Fibroblast of lung (primary cell): ENCODE results near the gene TPST2. TPM values are rescaled to one million over a fixed set of nuclear protein-coding genes. Genes with fewer than 3 reads are reported as not detected.

Experiments used
- DNase-seq, 2 donors: peaks; one replicate each; pipeline versions ENCODE4 v3.0.0 to v3.0.0-alpha.2; 2010; ENCODE audit warnings: low read depth in 2 of 2
- H2AFZ ChIP-seq: 2 replicates; pipeline ENCODE4 v1.5.1; 2012; ENCODE audit warnings: low read length, control low read depth, inconsistent platforms
- H3K27ac ChIP-seq: 2 replicates; pipeline ENCODE4 v1.5.1; 2011; ENCODE audit warnings: low read length, control low read depth; ENCODE audit not compliant: insufficient read depth
- H3K27me3 ChIP-seq: 2 replicates; pipeline ENCODE4 v1.5.1; 2011; ENCODE audit warnings: mild to moderate bottlenecking, low read length; ENCODE audit not compliant: control insufficient read depth, insufficient read depth
- H3K36me3 ChIP-seq: 2 replicates; pipeline ENCODE4 v1.5.1; 2011; ENCODE audit warnings: low read length; ENCODE audit not compliant: control insufficient read depth, insufficient read depth
- H3K4me1 ChIP-seq: 2 replicates; pipeline ENCODE4 v1.5.1; 2011; ENCODE audit warnings: low read length; ENCODE audit not compliant: control insufficient read depth, insufficient read depth; ENCODE audit errors: extremely low read depth
- H3K4me2 ChIP-seq: 2 replicates; pipeline ENCODE4 v1.5.1; 2011; ENCODE audit warnings: low read length, control low read depth; ENCODE audit not compliant: insufficient read depth; ENCODE audit errors: extremely low read depth
- H3K4me3 ChIP-seq, 4 experiments: fragments of 200-600 bp in 1 of 4; sonication (generic) in 1 of 4; replicated peaks in 1 of 4; 2 replicates each; pipeline ENCODE4 v1.5.1; 2011 to 2016; ENCODE audit warnings: low read length in 4 of 4, low read depth in 3 of 4, mild to moderate bottlenecking in 3 of 4, control low read depth in 2 of 4, inconsistent platforms in 1 of 4, mixed read lengths in 1 of 4; ENCODE audit not compliant: insufficient read depth in 1 of 4; ENCODE audit errors: control extremely low read depth in 1 of 4
- H3K79me2 ChIP-seq: 2 replicates; pipeline ENCODE4 v1.5.1; 2012; ENCODE audit warnings: mild to moderate bottlenecking, low read length, inconsistent platforms; ENCODE audit not compliant: control insufficient read depth, insufficient read depth
- H3K9ac ChIP-seq: 2 replicates; pipeline ENCODE4 v1.5.1; 2011; ENCODE audit warnings: mild to moderate bottlenecking, low read length, control low read depth; ENCODE audit not compliant: insufficient read depth
- H3K9me3 ChIP-seq: 2 replicates; pipeline ENCODE4 v1.5.1; 2012; ENCODE audit warnings: low read depth, low read length; ENCODE audit not compliant: control insufficient read depth, insufficient read depth
- H4K20me1 ChIP-seq: 2 replicates; pipeline ENCODE4 v1.5.1; 2011; ENCODE audit warnings: low read length; ENCODE audit not compliant: control insufficient read depth, insufficient read depth; ENCODE audit errors: extremely low read depth
- EZH2 ChIP-seq: IDR thresholded peaks from 2 replicates; pipeline ENCODE4 v1.5.1; 2012; ENCODE audit warnings: low read length, control low read depth, mild to moderate bottlenecking; ENCODE audit errors: missing control alignments
- polyA plus RNA-seq, 2 donors: library from polyadenylated mRNA; depleted of rRNA in 1 of 2; stranded (reverse) in 1 of 2; unstranded in 1 of 2; fragments of >200 nt; gene quantifications; 2 replicates each; pipeline ENCODE4 v1.2.1, GENCODE V29; 2011 to 2012; ENCODE audit warnings: missing spikeins in 1 of 2
- total RNA-seq: library from RNA; depleted of rRNA; stranded (reverse); fragments of >200 nt; gene quantifications from 2 replicates; pipeline ENCODE4 v1.2.1, GENCODE V29; 2014
- TF ChIP-seq, protein P1 (sequence below), 2 donors: IDR thresholded peaks in 1 of 2; conservative IDR thresholded peaks in 1 of 2; 1 replicate in 1 of 2; 2 replicates in 1 of 2; pipeline ENCODE4 v1.5.1; 2011 to 2012; ENCODE audit warnings: low read length in 2 of 2, control low read depth in 1 of 2, inconsistent platforms in 1 of 2, low read depth in 1 of 2, mild to moderate bottlenecking in 1 of 2

Gene TPST2
- total and polyA plus RNA-seq, 2 donors (not counting 1 experiment from before 2014, with no cell fraction given), result 32.5 to 35.0 TPM

- Histone ChIP-seq H3K4me3 (no peak overlapping the region), H3K36me3 (peaks cover 6% of the 10 kb centered on the region), H2AFZ (no peak overlapping the region), H3K9ac (no peak overlapping the region), H3K79me2 (no peaks in the 10 kb centered on the region), H3K27me3 (no peaks in the 10 kb centered on the region), H3K4me2 (no peak overlapping the region), H3K9me3 (no peaks in the 10 kb centered on the region), H4K20me1 (no peaks in the 10 kb centered on the region), H3K27ac (no peak overlapping the region), H3K4me1 (no peaks in the 10 kb centered on the region)
- no peak for TF ChIP-seq EZH2
- TF ChIP-seq, protein P1, sequence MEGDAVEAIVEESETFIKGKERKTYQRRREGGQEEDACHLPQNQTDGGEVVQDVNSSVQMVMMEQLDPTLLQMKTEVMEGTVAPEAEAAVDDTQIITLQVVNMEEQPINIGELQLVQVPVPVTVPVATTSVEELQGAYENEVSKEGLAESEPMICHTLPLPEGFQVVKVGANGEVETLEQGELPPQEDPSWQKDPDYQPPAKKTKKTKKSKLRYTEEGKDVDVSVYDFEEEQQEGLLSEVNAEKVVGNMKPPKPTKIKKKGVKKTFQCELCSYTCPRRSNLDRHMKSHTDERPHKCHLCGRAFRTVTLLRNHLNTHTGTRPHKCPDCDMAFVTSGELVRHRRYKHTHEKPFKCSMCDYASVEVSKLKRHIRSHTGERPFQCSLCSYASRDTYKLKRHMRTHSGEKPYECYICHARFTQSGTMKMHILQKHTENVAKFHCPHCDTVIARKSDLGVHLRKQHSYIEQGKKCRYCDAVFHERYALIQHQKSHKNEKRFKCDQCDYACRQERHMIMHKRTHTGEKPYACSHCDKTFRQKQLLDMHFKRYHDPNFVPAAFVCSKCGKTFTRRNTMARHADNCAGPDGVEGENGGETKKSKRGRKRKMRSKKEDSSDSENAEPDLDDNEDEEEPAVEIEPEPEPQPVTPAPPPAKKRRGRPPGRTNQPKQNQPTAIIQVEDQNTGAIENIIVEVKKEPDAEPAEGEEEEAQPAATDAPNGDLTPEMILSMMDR (conservative IDR thresholded peaks at IDR 0.05 in 1 of 2, IDR thresholded peaks at IDR 0.05 in 1 of 2; ENCODE audit: low read depth in 1 of 2, low read length in 2 of 2), result no peak
- no peak for DNase-seq
These were observed 47.1 kb downstream of the TPST2 start for GRCh38 chr22:26542831-26543230.

DNA sequence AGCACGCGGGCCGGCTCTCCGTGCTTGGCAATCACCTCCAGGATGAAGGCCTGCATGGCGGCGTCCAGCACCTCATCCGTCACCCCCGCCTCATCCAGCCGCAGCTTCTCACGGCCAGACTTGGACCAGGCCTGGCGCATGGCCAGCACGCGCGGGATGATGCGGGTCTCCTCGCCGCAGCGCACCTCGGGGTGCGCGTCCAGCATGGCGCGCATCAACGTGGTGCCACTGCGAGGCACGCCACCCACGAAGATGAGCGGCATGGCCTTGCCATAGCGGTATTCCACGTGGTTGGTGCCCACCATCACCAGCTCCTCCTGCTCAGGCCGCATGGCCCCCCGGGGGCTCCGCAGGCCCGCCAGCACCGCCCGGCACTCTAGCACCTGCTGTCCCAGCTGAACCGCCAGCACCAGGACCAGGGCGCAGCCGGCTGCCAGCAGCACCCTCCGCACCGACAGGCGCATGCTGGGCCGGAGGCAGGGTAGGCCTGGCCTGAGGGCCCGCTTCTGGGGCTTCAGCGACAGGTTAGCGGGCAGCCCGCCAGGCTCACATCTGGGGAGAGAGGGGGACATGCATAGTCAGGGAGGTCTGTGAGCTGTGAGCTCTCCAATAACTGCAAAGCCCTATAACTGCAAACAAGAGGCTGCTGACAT is 48.6 kb downstream of the TPST2 start:
- Histone ChIP-seq H3K9me3 (no peaks in the 10 kb centered on the region), H3K27ac (no peak overlapping the region), H4K20me1 (no peaks in the 10 kb centered on the region), H3K4me1 (no peaks in the 10 kb centered on the region), H3K79me2 (no peaks in the 10 kb centered on the region), H3K9ac (no peak overlapping the region), H3K4me2 (no peak overlapping the region), H3K36me3 (peaks cover 6% of the 10 kb centered on the region), H3K4me3 (no peak overlapping the region), H3K27me3 (no peaks in the 10 kb centered on the region), H2AFZ (no peak overlapping the region)
- TF ChIP-seq, protein P1 (conservative IDR thresholded peaks at IDR 0.05 in 1 of 2, IDR thresholded peaks at IDR 0.05 in 1 of 2; ENCODE audit: low read depth in 1 of 2, low read length in 2 of 2), result no peak
- no peak for TF ChIP-seq EZH2
- DNase-seq, result no peak

DNA sequence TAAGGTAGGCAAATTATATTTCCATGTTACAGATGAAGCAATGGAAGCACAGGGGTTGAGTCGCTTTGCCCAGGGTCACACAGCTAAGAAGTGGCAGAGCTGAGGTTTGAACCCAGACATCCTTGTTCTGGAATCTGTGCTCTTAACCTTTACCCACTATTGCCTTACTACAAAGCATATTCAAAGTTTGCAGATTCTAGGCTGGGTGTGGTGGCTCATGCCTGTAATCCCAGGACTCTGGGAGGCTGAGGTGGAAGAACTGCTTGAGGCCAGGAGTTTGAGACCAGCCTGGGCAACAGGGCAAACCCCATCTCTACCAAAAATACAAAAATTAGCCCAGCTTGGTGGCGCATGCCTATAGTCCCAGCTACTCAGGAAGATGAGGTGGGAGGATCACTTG is 49.8 kb downstream of the TPST2 start:
- H3K9ac ChIP-seq, result no peak overlapping the region
- H3K27ac ChIP-seq, result no peak overlapping the region
- no peak for DNase-seq
- TF ChIP-seq, protein P1 (conservative IDR thresholded peaks at IDR 0.05 in 1 of 2, IDR thresholded peaks at IDR 0.05 in 1 of 2; ENCODE audit: low read depth in 1 of 2, low read length in 2 of 2), result no peak
- TF ChIP-seq EZH2, result no peak
- H3K4me3 ChIP-seq, result no peak overlapping the region
- H2AFZ ChIP-seq, result no peak overlapping the region
- H3K4me2 ChIP-seq, result no peak overlapping the region
- H3K9me3 ChIP-seq, result no peaks in the 10 kb centered on the region
- H3K27me3 ChIP-seq, result no peaks in the 10 kb centered on the region
- H3K4me1 ChIP-seq, result no peaks in the 10 kb centered on the region
- H3K79me2 ChIP-seq, result no peaks in the 10 kb centered on the region
- no peaks in the 10 kb centered on the region for H4K20me1 ChIP-seq
- H3K36me3 ChIP-seq, result peaks cover 8% of the 10 kb centered on the region
